ENCODE data around the gene RETNLB. TPM values are rescaled to one million over a fixed set of nuclear protein-coding genes. Genes with fewer than 3 reads are reported as not detected.

Gene RETNLB
- total and polyA plus RNA-seq, 2 experiments from 2014 or later, result not detected

- Histone ChIP-seq H3K9me3 (ENCODE audit: low read depth) (no peaks in the 10 kb centered on the region), H3K36me3 (no peaks in the 10 kb centered on the region), H3K4me3 (no peak overlapping the region), H3K4me1 (ENCODE audit: low read depth) (no peaks in the 10 kb centered on the region), H3K27ac (no peak overlapping the region), H3K27me3 (no peaks in the 10 kb centered on the region)
- TF ChIP-seq, protein P1, sequence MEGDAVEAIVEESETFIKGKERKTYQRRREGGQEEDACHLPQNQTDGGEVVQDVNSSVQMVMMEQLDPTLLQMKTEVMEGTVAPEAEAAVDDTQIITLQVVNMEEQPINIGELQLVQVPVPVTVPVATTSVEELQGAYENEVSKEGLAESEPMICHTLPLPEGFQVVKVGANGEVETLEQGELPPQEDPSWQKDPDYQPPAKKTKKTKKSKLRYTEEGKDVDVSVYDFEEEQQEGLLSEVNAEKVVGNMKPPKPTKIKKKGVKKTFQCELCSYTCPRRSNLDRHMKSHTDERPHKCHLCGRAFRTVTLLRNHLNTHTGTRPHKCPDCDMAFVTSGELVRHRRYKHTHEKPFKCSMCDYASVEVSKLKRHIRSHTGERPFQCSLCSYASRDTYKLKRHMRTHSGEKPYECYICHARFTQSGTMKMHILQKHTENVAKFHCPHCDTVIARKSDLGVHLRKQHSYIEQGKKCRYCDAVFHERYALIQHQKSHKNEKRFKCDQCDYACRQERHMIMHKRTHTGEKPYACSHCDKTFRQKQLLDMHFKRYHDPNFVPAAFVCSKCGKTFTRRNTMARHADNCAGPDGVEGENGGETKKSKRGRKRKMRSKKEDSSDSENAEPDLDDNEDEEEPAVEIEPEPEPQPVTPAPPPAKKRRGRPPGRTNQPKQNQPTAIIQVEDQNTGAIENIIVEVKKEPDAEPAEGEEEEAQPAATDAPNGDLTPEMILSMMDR (IDR thresholded peaks at IDR 0.05; ENCODE audit: low read depth, low read length), result no peak
- DNase-seq (ENCODE audit: low read depth in 1 of 2, low spot score in 1 of 2), result no peak
Measured at GRCh38 chr3:108742929-108743328, 14.3 kb downstream of the RETNLB start.

DNA sequence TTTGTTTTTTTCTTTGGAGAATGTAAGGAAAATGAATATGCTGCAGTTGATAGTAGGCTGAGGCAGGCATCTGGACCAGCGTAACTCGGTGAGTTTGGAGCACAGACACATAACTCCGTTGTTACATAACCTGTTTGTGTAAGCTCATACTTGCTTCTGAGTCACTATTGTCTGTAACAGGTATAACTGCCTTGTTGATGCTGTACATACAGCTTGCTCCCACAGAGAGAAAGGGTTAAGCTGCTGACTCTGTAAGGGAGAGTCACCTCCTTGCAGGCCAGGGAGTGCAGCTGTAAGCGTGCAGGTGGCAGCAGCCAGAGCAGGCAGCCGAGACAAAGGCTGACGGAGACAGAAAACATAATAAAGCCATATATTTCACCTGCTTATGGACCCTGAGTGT is 20.4 kb downstream of the RETNLB start:
- no peaks in the 10 kb centered on the region for H3K27me3 ChIP-seq
- no peaks in the 10 kb centered on the region for H3K9me3 ChIP-seq (ENCODE audit: low read depth)
- no peak overlapping the region for H3K27ac ChIP-seq
- H3K4me1 ChIP-seq (ENCODE audit: low read depth), result no peaks in the 10 kb centered on the region
- DNase-seq (ENCODE audit: low read depth in 1 of 2, low spot score in 1 of 2), result no peak
- TF ChIP-seq, protein P1 (IDR thresholded peaks at IDR 0.05; ENCODE audit: low read depth, low read length), result no peak
- no peaks in the 10 kb centered on the region for H3K36me3 ChIP-seq
- H3K4me3 ChIP-seq, result no peak overlapping the region

DNA sequence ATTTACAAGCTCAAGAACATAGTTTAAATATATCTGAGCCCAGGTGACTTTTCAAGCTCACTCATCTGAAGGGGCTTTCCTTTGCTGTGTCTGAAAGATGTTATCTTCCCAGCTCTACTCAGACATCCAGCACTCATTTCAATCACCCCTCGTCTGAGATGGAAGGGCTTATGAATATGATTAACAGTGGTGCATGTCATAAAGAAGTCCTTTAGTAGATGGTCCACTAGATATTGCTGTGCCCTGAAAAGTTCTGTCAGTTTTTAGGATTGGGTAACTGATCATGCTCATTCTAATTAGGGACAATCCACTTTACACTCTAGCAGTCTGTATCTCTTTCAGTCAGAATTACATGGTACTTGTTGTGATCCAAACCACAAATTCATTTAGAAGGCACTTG is 28.3 kb downstream of the RETNLB start:
- no peak for DNase-seq (ENCODE audit: low read depth in 1 of 2, low spot score in 1 of 2)
- TF ChIP-seq, protein P1 (IDR thresholded peaks at IDR 0.05; ENCODE audit: low read depth, low read length), result no peak
- H3K36me3 ChIP-seq, result no peaks in the 10 kb centered on the region
- no peaks in the 10 kb centered on the region for H3K9me3 ChIP-seq (ENCODE audit: low read depth)
- H3K27ac ChIP-seq, result no peak overlapping the region
- no peaks in the 10 kb centered on the region for H3K27me3 ChIP-seq
- H3K4me1 ChIP-seq (ENCODE audit: low read depth), result no peaks in the 10 kb centered on the region
- H3K4me3 ChIP-seq, result no peak overlapping the region

GRCh38 chr3:108728105-108728504 is 29.1 kb downstream of the RETNLB start:
- H3K4me1 ChIP-seq (ENCODE audit: low read depth), result no peaks in the 10 kb centered on the region
- H3K4me3 ChIP-seq, result no peak overlapping the region
- no peaks in the 10 kb centered on the region for H3K27me3 ChIP-seq
- TF ChIP-seq, protein P1 (IDR thresholded peaks at IDR 0.05; ENCODE audit: low read depth, low read length), result no peak
- H3K27ac ChIP-seq, result no peak overlapping the region
- DNase-seq (ENCODE audit: low read depth in 1 of 2, low spot score in 1 of 2), result no peak
- no peaks in the 10 kb centered on the region for H3K36me3 ChIP-seq
- H3K9me3 ChIP-seq (ENCODE audit: low read depth), result no peaks in the 10 kb centered on the region

DNA sequence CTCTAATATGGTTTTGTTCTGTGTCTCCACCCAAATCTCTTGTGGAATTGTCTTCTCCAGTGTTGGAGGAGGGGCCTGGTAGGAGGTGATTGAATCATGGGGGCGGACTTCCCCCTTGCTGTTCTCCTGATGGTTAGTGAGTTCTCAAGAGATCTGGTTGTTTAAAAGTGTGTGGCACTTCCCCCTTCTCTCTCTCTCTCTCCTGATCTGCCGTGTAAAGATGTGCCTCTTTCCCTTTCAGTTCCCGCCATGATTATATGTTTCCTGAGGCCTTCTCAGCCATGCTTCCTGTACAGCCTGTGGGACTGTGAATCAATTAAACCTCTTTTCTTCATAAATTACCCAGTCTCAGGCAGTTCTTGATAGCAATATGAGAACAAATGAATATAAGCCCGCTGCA is 33.1 kb downstream of the RETNLB start:
- TF ChIP-seq, protein P1 (IDR thresholded peaks at IDR 0.05; ENCODE audit: low read depth, low read length), result no peak
- H3K36me3 ChIP-seq, result no peaks in the 10 kb centered on the region
- no peak for DNase-seq (ENCODE audit: low read depth in 1 of 2, low spot score in 1 of 2)
- no peak overlapping the region for H3K4me3 ChIP-seq
- H3K4me1 ChIP-seq (ENCODE audit: low read depth), result no peaks in the 10 kb centered on the region
- H3K27me3 ChIP-seq, result no peaks in the 10 kb centered on the region
- no peak overlapping the region for H3K27ac ChIP-seq
- H3K9me3 ChIP-seq (ENCODE audit: low read depth), result no peaks in the 10 kb centered on the region

GRCh38 chr3:108722724-108723123 is 34.5 kb downstream of the RETNLB start:
- Histone ChIP-seq H3K9me3 (ENCODE audit: low read depth) (no peaks in the 10 kb centered on the region), H3K4me3 (no peak overlapping the region), H3K4me1 (ENCODE audit: low read depth) (no peaks in the 10 kb centered on the region), H3K27me3 (no peaks in the 10 kb centered on the region), H3K27ac (no peak overlapping the region), H3K36me3 (no peaks in the 10 kb centered on the region)
- no peak for DNase-seq (ENCODE audit: low read depth in 1 of 2, low spot score in 1 of 2)
- TF ChIP-seq, protein P1 (IDR thresholded peaks at IDR 0.05; ENCODE audit: low read depth, low read length), result no peak
